ENCODE measurements around the gene TLX3.

DNA sequence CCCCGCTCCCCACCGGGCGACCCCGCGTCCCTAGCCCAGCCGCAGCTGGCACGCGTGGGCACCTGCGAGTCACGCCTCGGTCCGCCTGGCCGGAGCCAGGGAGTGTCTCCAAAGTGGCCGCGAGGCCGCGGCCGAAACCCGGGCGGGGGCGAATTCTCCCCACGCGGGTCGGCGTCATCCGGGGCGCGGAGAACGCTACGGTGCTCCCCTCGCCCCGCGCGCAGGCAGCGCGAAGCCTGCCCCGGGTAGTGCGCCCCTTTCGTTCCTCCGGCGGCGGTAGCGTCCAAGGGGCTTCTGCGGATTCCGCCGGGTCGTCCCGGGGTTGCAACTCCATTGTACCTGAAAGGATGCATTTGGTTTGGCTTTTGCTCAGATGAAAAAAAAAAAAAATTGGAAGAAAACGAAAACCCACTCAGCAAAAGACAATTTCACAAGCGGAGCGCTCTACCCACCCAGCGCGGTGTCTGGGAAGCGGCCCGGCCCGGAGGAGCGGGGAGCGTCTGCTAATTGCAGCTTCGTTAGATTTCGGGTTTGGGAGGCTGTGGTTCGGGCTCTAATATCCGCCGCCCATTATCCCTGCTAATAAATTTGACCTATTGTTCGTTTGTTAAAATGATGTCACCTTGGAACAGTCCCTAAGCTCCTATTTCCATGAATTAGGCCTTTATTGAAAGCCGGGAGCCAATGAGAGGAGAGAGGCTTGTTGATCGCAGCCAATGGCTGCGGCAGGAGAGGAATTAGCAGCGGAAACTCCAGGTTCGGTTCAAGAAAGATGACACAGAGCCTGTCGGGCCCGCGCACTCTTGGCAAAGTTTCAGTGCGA, at the start of gene TLX3:
- TF ChIP-seq, protein P1, sequence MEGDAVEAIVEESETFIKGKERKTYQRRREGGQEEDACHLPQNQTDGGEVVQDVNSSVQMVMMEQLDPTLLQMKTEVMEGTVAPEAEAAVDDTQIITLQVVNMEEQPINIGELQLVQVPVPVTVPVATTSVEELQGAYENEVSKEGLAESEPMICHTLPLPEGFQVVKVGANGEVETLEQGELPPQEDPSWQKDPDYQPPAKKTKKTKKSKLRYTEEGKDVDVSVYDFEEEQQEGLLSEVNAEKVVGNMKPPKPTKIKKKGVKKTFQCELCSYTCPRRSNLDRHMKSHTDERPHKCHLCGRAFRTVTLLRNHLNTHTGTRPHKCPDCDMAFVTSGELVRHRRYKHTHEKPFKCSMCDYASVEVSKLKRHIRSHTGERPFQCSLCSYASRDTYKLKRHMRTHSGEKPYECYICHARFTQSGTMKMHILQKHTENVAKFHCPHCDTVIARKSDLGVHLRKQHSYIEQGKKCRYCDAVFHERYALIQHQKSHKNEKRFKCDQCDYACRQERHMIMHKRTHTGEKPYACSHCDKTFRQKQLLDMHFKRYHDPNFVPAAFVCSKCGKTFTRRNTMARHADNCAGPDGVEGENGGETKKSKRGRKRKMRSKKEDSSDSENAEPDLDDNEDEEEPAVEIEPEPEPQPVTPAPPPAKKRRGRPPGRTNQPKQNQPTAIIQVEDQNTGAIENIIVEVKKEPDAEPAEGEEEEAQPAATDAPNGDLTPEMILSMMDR (IDR thresholded peaks at IDR 0.05): no peak
- no peak for TF ChIP-seq POLR2A (IDR thresholded peaks at IDR 0.05)

All from lower leg skin (tissue), 3 donors.